ENCODE data around the gene CYP4A11. TPM values are rescaled to one million over a fixed set of nuclear protein-coding genes. Genes with fewer than 3 reads are reported as not detected.
"Not testable (repeated sequence)": the region's sequence is repeated elsewhere in the genome, so short reads cannot be mapped to it uniquely, and the experiment has no call there.

The CYP4A11 gene
- total and polyA plus RNA-seq, 2 experiments from 2014 or later: not detected

- Histone ChIP-seq H3K27ac (no peak overlapping the region), H3K9me3 (ENCODE audit: low read depth) (no peaks in the 10 kb centered on the region), H3K4me3 (no peak overlapping the region), H3K36me3 (no peaks in the 10 kb centered on the region), H3K4me1 (ENCODE audit: low read depth) (no peaks in the 10 kb centered on the region), H3K27me3 (no peaks in the 10 kb centered on the region)
- no peak for TF ChIP-seq CTCF (IDR thresholded peaks at IDR 0.05; ENCODE audit: low read depth, low read length)
- no peak for DNase-seq (ENCODE audit: low read depth in 1 of 2, low spot score in 1 of 2)
Measured at GRCh38 chr1:46931151-46931550, 10.1 kb downstream of the CYP4A11 start.

- Histone ChIP-seq H3K9me3 (ENCODE audit: low read depth) (no peaks in the 10 kb centered on the region), H3K4me3 (no peak overlapping the region), H3K36me3 (no peaks in the 10 kb centered on the region), H3K27me3 (no peaks in the 10 kb centered on the region), H3K4me1 (ENCODE audit: low read depth) (no peaks in the 10 kb centered on the region), H3K27ac (no peak overlapping the region)
- DNase-seq (ENCODE audit: low read depth in 1 of 2, low spot score in 1 of 2): no peak
- TF ChIP-seq CTCF (IDR thresholded peaks at IDR 0.05; ENCODE audit: low read depth, low read length): no peak
Measured at GRCh38 chr1:46927249-46927835, 13.9 kb downstream of the CYP4A11 start.

GRCh38 chr1:46910790-46911189, 30.5 kb downstream of the CYP4A11 start:
- Histone ChIP-seq H3K9me3 (ENCODE audit: low read depth) (no peaks in the 10 kb centered on the region), H3K27ac (no peak overlapping the region), H3K27me3 (no peaks in the 10 kb centered on the region), H3K4me1 (ENCODE audit: low read depth) (no peaks in the 10 kb centered on the region), H3K36me3 (no peaks in the 10 kb centered on the region), H3K4me3 (no peak overlapping the region)
- TF ChIP-seq CTCF (IDR thresholded peaks at IDR 0.05; ENCODE audit: low read depth, low read length): no peak
- DNase-seq (ENCODE audit: low read depth in 1 of 2, low spot score in 1 of 2): no peak

- DNase-seq (ENCODE audit: low read depth in 1 of 2, low spot score in 1 of 2): no peak
- H3K4me3 ChIP-seq: no peak overlapping the region
Measured at GRCh38 chr1:46903481-46903880, 37.8 kb downstream of the CYP4A11 start.

GRCh38 chr1:46900401-46900800, 40.9 kb downstream of the CYP4A11 start:
- no peak for TF ChIP-seq CTCF (IDR thresholded peaks at IDR 0.05; ENCODE audit: low read depth, low read length)
- DNase-seq (ENCODE audit: low read depth in 1 of 2, low spot score in 1 of 2): no peak
- H3K27ac ChIP-seq: no peak overlapping the region
- no peaks in the 10 kb centered on the region for H3K9me3 ChIP-seq (ENCODE audit: low read depth)
- no peaks in the 10 kb centered on the region for H3K36me3 ChIP-seq
- no peak overlapping the region for H3K4me3 ChIP-seq
- H3K27me3 ChIP-seq: no peaks in the 10 kb centered on the region
- H3K4me1 ChIP-seq (ENCODE audit: low read depth): no peaks in the 10 kb centered on the region

More at GRCh38 chr1:46903481-46903880, 37.8 kb downstream of the CYP4A11 start:
- TF ChIP-seq CTCF (IDR thresholded peaks at IDR 0.05; ENCODE audit: low read depth, low read length): no peak
- no peaks in the 10 kb centered on the region for H3K36me3 ChIP-seq
- no peaks in the 10 kb centered on the region for H3K4me1 ChIP-seq (ENCODE audit: low read depth)
- no peaks in the 10 kb centered on the region for H3K9me3 ChIP-seq (ENCODE audit: low read depth)
- no peaks in the 10 kb centered on the region for H3K27me3 ChIP-seq
- H3K27ac ChIP-seq: no peak overlapping the region

GRCh38 chr1:46881656-46882055, 59.6 kb downstream of the CYP4A11 start:
- not testable (repeated sequence) for H3K27me3 ChIP-seq; H3K4me3 ChIP-seq; H3K4me1 ChIP-seq (ENCODE audit: low read depth); DNase-seq (ENCODE audit: low read depth in 1 of 2, low spot score in 1 of 2); H3K27ac ChIP-seq; H3K9me3 ChIP-seq (ENCODE audit: low read depth); H3K36me3 ChIP-seq

Other genes starting within 250 kb of the CYP4A11 start
- gene EFCAB14, start 222.4 kb downstream of the CYP4A11 start, total RNA-seq: 33.1 and 33.6 TPM in 2 replicates
- 31.3 and 33.9 TPM in 2 replicates for gene EFCAB14, start 222.4 kb downstream of the CYP4A11 start, polyA plus RNA-seq
- gene CYP4B1, start 142.4 kb downstream of the CYP4A11 start, total RNA-seq: not detected in 2 replicates
- gene CYP4B1, start 142.4 kb downstream of the CYP4A11 start, polyA plus RNA-seq: not detected in 2 replicates
- 0.15 and 0.42 TPM in 2 replicates for gene CYP4X1, start 82.2 kb upstream of the CYP4A11 start, total RNA-seq
- gene CYP4X1, start 82.2 kb upstream of the CYP4A11 start, polyA plus RNA-seq: 0.69 and 1.3 TPM in 2 replicates
- gene CYP4Z1, start 125.8 kb upstream of the CYP4A11 start, total RNA-seq: not detected in 2 replicates
- not detected in 2 replicates for gene CYP4Z1, start 125.8 kb upstream of the CYP4A11 start, polyA plus RNA-seq
- gene CYP4A22, start 196.0 kb upstream of the CYP4A11 start, total RNA-seq: not detected in 2 replicates
- not detected in 2 replicates for gene CYP4A22, start 196.0 kb upstream of the CYP4A11 start, polyA plus RNA-seq
- gene PDZK1IP1, start 248.6 kb upstream of the CYP4A11 start, total RNA-seq: not detected in 2 replicates
- not detected in 2 replicates for gene PDZK1IP1, start 248.6 kb upstream of the CYP4A11 start, polyA plus RNA-seq

Data from cardiac muscle cell (in vitro differentiated cells and primary cell).